GM18907 (cell line): ENCODE measurements around the gene SYPL2.

ENCODE experiments used
- ATAC-seq: cut with Tn5 transposase; IDR thresholded peaks from one replicate; pipeline ENCODE4 v1.9.1; 2021; ENCODE audit warnings: mild to moderate bottlenecking, moderate library complexity; ENCODE audit not compliant: unreplicated experiment

Gene SYPL2

GRCh38 chr1:109509176-109510134 lies 43.1 kb downstream of the SYPL2 start, which contains the start of gene AMIGO1:
Gene AMIGO1 (minus strand): TSS chr1:109509727. CDS start chr1:109508912, 815 bp downstream.
- ATAC-seq, result no peak

- no peak for ATAC-seq
Observed at GRCh38 chr1:109513110-109513710, 46.9 kb downstream of the SYPL2 start.

- no peak for ATAC-seq
Observed at GRCh38 chr1:109514846-109515245, 48.5 kb downstream of the SYPL2 start.

- ATAC-seq, result no peak
Observed at GRCh38 chr1:109516872-109517271, 50.5 kb downstream of the SYPL2 start.

- no peak for ATAC-seq
Observed at GRCh38 chr1:109517337-109517736, 51.0 kb downstream of the SYPL2 start.

- no peak for ATAC-seq
Observed at GRCh38 chr1:109521002-109521951, 54.9 kb downstream of the SYPL2 start.

- ATAC-seq, result no peak
Observed at GRCh38 chr1:109522026-109522425, 55.7 kb downstream of the SYPL2 start.

GRCh38 chr1:109523706-109524105 lies 57.4 kb downstream of the SYPL2 start:
- ATAC-seq, result no peak

- peak; percentile 65 for ATAC-seq
Observed at GRCh38 chr1:109527098-109527811, 60.9 kb downstream of the SYPL2 start.

GRCh38 chr1:109527846-109528695 lies 61.7 kb downstream of the SYPL2 start:
- ATAC-seq, result no peak

- ATAC-seq, result no peak
Observed at GRCh38 chr1:109528712-109529111, 62.4 kb downstream of the SYPL2 start.

- no peak for ATAC-seq
Observed at GRCh38 chr1:109529881-109530456, 63.6 kb downstream of the SYPL2 start.

- ATAC-seq, result no peak
Observed at GRCh38 chr1:109530457-109531087, 64.2 kb downstream of the SYPL2 start.

- no peak for ATAC-seq
Observed at GRCh38 chr1:109531380-109531779, 65.0 kb downstream of the SYPL2 start.
